C1 segment of cervical spinal cord (tissue), 14 donors: ENCODE results near the gene PGM5.

ENCODE experiments used
- DNase-seq, 14 donors: peaks; one replicate each; lab custom pipeline; 2025; lab: John Stamatoyannopoulos, UW

Gene PGM5

DNA sequence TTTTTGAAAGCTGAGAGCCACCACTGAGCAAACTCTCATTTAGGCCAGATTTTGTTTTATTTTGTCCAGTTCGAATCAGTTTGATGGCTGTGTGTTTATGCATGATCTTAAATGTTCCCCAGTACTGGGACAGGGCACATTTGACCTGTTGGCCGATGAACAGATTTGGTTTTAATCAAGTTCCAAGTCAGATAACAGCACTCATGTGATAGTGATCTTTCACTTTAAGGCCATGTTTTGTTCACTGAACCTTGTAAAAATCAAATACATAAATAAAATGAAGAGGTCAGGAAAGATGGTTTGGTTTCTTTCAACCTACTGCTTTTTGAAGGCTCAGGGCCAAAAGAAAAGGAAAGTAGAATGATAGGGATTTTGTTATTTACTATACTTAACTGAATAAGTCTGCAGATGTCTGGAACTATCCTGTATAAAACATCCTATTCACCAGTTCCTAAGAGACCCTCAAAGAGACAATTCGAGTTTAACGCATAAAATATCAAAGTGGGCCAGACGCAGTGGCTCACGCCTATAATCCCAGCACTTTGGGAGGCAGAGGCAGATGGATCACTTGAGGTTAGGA is 77.2 kb downstream of the PGM5 start:
- no peak for DNase-seq

DNA sequence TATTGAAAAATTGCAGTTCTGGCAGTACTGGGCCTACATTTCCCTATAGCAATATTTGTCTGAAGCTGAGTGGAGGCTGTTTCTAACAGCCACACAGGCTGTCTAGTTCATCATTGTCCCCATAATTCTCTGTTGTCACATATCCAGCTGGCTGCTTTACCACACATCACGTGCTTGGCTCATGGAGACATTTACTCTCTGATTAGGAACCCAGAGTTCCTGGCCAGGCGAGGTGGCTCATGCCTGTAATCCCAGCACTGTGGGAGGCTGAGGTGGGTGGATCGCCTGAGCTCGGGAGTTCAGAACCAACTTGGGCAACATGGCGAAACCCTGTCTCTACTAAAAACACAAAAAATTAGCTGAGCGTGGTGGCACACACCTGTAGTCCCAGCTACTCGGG is 81.4 kb downstream of the PGM5 start:
- peak in 1 of 14 donors; percentile 60 for DNase-seq

DNA sequence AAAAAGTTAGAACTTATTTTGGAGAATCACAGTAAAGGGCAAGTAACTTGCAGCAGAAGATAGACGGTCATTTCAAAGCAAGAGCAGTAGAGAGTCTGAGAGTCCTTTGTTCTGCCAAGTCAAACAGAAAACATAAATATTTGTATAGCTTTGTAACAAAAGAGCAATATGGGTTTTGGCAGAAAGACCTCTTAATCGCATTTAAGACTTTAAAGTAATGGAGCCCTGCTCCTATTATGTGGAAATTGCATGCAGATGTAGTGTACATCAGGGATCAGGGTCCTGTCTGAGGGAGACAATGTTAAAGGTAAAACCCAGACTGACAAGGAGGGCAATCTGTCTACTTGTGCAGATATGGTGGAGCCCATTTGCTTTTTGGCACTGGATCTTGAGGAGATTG is 87.2 kb downstream of the PGM5 start:
- no peak for DNase-seq

DNA sequence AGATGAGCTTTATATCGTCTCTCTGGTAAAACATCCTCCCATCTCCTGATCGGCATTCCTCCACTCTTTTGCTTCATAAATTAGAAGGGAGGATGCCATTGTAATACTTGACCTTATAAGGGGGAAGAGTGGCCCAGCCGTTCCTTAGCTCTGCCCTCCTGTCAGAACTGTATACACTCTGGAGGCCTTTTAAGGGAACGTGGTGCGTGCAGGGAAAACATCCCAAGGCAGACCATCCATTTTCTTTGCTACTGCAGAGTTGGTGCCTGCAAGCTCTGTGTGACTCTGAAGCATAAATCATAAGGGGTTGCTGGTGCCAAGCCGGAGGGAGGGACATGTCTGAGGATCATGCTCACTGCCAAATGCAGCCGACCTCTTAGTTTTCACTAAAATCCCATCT is 90.4 kb downstream of the PGM5 start:
- no peak for DNase-seq

DNA sequence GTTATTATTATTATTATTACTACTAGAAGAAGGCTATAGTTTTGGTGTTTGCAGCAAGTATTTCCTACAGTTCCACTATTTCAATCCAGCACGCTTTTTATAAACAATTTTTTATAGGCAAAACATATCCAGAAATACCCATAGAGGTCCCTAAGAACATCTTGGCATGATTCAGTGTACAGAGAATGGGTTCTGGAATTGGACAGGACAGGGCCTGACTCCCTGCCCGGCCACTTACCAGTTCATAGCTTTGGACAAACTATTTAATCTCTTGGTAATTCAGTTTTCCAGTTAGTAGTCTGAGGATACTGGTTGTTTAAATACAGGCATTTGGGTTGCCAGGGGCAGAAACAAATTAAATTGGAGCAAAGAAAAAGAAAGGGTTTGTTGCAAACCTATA is 91.2 kb downstream of the PGM5 start:
- no peak for DNase-seq

DNA sequence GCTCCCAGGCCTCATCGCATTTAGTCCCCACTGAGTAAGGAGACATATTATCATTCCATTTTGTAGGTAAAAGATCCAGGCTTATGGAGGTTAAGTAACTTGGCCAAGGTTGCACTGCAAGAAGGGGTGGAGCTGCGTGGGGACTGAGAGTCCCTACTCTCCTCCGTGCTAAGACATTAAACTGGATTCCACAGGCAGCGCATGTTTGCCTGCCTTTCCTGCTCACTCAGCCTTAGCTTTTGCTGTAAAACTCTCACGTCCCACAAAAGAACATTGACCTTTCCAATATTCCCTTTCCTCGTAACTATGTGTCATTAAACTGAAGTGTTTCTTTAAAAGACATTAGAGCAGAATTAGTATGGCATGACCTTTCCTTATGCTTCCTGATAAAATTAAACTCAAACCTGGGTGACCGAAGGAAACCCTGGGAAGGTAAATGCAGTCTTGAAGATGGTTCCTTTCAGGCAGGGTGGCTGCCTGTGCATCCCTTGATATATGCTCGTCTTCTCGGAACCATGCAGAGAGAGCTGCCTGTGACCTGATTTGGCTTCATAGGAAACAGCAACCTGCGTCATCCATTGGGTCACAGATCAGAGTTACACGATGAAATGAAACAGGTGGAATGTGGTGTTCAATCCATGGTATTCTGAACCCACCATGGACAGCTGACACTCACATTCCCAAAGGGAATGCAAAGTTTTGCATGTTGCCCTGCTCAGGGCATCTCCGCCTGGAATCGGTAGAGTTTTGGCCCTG is 98.3 kb downstream of the PGM5 start:
- no peak for DNase-seq

DNA sequence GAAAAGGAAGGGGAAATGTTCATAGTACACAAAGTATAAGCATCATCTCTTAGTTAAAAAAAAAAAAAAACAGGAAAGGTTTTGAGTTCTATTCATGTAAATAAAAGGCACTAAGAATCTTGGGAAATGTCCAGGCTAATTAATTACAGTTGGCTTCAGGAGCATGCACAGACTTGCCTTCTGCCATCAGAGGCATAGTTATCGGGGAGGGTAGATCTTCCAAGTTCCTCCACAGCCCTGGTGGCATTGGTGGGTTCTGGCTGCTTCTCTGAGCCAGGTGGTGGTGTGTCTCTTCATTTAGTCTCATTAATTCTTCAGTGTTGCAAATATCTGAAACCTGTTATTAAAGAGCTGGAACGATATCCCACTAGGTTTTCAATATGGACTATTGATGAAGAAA is 99.0 kb downstream of the PGM5 start:
- peak in 1 of 14 donors; percentile 78 for DNase-seq

DNA sequence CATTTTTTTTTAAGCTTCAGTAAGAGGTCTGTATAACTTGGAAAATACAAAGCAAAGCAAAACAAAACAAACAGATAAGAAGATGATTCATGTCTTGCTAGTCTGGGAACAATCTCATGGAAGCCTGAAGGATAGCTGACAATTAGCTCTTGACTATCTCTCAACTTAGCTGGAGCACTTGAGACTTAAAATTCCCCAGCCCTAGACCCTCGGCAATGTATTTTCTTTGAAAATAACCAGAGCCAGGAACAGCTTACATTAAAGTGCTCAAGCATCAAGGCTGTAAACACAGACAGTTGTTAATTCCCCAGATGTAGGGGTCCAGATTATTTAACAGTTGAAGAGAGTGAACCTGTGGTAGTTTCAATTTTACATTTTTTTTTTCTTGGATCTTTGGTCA is 101.4 kb downstream of the PGM5 start:
- no peak for DNase-seq

DNA sequence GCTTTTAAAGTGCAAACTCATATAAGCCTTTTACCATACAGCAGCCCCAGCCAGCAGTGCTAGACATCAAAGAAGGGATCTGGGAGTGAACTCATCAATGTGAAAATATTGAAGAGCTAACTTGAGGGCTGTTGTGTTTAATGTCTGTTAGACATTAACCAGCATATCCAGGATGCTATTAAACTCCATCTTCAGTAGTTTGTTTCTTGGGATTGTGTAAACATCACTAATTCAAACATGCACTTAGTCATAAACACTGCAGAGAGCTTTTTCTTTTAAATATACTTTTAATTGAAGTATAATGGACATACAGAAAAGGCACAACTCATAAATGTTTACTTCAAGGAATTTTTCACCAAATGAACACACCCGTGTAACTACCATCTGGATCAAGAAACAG is 102.5 kb downstream of the PGM5 start:
- no peak for DNase-seq

DNA sequence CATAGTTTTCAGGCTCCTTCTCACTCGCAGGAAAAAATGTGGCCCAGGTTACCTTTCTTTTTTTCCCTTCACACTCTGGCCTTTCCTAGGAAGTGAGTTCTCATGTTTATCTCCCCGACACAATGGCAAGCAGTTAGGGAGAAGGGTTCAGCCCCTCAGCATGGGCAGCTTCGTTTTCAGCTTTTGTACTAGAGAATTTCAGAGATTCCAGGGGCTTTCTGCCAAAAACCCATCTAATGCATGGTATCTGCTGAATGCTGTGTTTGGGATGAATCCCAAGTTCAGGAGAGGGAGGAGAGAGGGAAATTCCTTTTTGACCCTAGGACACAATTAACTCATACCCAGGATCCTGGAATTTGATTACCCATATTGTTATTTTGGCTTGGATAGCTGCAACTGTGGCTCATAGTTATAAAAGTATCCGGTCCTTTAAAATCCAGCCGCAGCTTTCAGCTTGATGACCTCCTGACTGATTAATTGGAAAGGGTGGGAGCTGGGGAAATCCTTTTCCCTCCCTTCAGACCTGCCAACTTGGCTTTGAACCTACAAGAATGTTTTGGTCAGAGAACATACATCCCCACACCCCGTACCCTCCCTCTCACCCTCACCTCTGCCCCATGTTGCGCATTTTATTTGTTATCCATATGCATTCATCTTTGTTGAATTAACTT is 105.8 kb downstream of the PGM5 start:
- no peak for DNase-seq

DNA sequence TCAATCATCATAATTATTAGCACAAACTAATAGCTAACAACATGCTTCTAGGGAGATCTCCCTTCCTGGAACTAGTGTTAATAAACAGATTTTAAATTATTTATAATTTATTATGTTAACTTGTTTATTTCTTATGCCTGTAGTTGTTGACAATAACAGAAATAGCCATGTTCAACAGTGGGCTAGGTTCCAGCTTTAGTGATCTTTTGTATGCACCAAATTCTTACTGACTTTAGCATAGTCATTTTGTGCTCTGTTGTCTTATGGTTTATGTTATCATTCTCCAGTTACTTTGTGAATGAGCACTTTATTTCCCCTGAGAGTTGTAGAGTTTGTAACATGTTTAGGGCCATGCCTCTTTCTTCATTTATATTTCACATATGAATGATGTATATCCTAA is 113.7 kb downstream of the PGM5 start:
- DNase-seq = no peak

DNA sequence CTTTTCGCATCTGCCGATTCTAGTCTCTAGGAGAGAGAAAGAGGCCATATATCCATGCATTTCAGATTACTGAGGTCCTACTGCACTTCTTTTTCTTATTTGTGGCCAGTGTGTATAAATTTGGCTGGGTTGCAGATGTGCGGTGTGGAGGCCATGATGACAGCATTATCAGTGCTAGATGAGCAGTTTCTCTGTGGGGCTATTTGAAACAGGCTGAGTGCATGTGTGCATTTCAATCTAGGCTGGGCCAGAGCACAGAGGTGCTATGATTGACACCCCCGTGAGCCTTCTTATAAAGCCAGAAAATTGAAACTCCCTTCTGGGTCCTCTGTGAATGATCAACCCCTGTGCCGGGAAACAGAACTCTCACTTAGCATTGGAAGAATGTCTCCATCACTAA is 114.2 kb downstream of the PGM5 start:
- DNase-seq = no peak

DNA sequence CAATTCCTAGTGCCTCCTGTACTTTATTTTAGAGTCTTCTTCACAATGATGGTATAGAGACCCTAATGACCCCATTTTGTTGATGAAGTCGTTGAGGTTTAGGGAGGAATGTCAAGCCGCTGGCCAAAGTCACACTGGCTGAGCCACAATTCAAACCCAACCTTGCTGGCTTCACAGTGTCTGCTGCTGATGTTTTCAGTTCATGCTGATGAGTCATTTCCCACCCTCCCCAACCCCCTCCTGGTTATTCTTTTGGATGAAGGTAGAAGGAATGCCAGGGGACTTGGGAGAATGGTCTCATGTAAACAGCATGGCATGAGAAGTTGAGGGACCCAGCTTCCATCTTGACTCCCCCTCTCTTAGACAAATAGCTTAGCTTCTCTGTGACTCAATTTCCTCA is 115.7 kb downstream of the PGM5 start:
- DNase-seq = no peak

DNA sequence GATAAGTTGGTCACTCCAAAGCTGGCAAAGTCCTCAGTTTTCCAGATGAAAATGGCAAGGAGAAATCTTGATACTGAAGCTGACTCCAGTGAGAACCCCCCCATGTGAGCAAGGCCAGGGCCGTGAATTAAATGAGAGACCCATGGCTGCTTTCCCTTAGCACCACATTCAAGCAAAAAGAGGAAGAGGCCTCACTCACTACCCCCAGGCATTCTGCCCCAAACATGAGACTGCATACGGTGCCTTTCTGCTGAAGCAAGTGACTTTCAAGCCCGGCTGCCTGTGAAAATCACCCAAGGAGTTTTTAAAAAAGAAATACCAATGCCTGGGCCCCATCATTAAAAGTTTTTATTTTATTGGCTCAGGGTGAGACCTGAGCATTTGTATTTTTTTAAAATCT is 117.4 kb downstream of the PGM5 start:
- DNase-seq = peak in 2 of 14 donors; percentile 1 to 5

DNA sequence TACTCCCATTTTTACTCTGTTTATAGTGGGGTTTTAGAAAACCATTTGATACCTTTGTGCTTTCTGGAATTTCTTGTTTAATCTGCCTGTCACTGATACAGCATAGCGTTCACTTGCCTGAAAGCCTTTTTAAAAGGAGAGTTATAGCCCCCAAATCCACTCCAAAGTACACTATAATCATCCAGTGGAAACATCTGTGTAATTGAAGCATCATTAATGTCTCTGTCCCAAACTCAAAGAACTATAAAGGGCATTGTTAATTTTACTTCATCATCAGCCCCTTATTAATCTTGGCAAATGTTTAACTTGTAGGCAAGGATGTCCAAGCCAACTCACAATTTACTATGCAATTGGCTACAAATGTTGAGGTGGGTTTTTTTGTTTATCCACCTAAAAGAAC is 120.0 kb downstream of the PGM5 start:
- DNase-seq = no peak

DNA sequence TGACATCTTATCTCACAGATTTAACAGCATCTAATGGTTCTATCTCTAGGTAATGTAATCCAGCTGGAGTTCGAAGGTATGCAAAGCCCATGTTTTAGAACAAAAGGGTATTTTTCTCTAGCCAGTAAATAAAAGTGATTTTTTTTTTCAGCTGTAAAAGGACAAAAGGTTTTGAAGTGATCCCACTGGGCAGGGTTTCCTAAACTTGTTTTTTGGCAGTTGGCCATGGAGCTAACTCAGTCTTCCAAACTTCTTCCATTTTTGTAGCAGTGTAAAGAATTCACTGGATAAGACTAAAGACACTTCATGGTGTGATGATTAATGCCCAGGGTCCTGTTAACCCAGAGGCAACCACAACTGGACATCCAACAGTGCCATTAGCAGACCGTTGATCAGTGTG is 120.4 kb downstream of the PGM5 start:
- no peak for DNase-seq

DNA sequence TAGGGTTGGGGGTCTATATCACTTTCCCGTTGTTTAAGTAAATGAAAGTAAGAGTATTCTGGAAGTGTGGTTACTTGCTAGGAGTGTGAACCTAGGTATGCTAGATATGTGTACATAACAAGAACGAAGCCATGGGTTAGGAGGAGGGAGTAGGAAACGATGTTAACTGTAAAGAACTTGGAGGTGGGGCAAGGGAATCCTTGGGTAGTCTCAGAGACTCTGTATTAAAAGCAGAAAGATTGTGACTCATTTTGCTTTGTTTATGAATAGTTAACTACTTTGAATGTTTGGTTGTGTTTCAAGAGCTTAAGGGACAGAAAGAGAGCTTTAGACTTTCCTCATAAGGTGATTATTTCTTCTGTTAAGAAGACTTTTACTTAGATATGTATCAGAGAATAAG is 124.4 kb downstream of the PGM5 start:
- no peak for DNase-seq

DNA sequence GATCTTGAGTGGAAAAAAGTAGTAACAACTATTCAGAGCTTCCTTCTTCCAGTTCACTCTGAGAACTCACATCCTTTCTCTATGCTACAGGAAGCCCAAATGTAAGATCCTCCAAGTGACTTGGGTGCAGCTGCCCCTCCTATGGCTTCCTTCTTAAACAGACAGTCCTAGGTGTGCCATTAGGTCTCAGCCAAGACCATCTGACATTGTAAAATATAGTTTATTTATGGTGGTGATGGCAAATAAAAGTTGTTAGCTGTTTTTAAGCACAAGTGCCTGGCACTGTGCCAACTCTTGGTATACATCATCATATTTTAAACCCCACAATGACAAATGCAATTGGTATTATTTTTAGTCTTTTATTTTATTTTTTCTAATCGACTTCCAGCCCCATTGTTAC is 126.1 kb downstream of the PGM5 start:
- no peak for DNase-seq

DNA sequence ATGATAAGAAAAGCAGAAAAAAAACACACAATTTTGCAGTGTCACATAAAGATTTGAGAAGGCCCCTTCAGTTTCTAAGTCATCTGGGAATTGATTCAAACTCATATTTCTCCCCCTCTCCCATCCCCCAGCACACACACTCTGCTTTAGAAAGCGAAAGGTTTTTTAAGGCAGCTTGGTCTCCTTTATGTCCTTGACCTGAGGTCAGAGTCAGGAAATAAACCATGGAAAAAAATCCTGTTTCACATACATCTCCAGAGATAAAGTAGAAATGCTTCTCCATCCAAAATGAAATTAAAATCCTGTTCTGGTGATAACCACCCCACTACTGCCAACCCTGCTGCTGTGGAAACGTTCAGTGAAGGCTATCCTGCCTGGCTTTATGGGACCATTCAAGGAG is 131.7 kb downstream of the PGM5 start:
- DNase-seq = no peak

DNA sequence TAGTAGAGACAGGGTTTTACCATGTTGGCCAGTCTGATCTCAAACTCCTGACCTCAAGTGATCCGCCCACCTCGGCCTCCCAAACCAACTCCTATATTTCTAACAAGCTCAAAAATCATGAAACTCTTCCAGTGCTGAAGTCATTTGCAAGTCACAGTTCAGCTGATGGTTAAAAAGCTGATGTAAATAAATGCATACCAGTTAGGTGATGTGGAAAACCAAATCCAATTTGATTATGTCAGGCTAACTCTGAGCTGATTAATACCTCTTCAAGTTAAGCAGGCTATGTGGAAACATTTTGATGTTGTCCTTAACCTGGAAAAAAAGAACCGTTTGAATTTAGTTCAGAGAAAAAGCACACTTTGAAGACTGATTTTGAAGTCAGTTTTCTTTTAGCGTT is 133.2 kb downstream of the PGM5 start:
- no peak for DNase-seq

DNA sequence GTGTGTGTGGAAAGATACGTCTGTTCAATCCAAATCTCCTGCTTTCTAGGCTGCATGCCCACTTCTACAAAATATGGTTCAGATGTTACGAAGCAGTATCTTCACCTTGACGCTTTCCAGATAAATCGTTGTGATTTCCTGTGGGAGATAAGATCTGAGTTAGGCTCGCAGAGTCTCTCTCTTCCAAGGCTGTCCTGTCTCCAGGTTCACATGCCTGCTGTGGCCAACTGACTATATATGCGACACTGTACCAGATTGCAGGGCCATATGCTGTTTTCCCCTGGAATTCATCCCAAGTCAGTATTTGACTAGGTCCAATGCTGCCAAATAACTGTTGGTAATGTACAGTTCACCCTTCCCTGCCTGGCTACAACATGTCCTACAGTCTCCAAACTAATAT is 136.4 kb downstream of the PGM5 start:
- peak in 3 of 14 donors; percentile 11 to 94 (median 23) for DNase-seq

DNA sequence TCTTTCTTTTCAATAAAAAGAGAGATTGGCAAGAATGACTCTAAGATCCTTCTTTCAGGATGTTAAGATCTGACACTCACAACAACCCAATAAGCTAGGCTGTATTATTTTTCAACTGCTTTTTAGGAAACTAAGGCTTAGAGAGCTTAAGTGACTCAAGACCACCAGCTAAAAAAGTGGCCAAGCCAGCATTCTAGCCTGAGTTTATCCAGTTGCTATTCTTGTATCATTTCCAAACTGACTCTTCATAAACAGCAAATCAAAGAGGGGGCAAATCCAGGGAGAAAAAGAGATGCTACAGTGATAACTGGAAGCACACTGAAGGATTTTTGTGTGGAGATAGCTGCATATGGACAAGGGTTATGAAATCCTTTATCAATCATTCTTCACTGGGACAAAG is 137.1 kb downstream of the PGM5 start:
- DNase-seq = no peak

DNA sequence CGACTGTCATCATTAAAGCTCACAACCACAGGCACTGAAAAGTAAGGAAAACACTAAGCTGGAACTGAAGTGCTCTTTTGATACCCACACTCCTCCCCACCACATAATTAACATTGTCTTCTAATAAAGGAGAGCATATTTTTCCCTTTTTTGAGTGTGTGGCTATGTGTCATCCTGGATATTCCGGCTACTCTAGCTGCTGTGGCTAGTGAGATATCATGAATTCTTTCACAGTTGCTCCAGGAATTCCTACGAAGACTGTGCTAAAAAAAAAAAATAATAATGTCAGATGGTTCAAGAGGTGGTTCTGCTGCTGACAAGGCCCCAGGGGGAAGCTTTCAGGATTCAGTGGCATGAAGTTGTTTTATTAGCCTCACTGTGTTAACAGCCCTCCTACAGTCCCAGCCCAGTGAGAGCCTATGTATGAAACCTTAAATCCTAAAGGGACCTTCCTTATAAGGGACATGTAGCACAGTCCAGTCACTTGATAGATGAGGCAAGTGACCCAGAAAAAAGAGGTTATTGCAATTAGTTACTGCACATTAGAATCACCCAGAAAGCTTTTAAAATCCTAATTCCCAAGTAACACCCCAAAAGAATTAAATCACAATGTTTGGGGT is 137.7 kb downstream of the PGM5 start:
- no peak for DNase-seq
